Keratinocyte (primary cell): Measurements from ENCODE around the gene IL15RA.

Experiments
- CTCF ChIP-seq, 3 experiments: IDR thresholded peaks in 1 of 3; conservative IDR thresholded peaks in 1 of 3; optimal IDR thresholded peaks in 1 of 3; 2 replicates in 2 of 3; 3 replicates in 1 of 3; pipeline versions ENCODE3 to v1.5.1; 2011; ENCODE audit warnings: low read length in 3 of 3, mild to moderate bottlenecking in 3 of 3, moderate library complexity in 2 of 3, control low read depth in 1 of 3, inconsistent platforms in 1 of 3; ENCODE audit not compliant: insufficient read depth in 2 of 3; ENCODE audit errors: extremely low read depth in 1 of 3
- EZH2 ChIP-seq: IDR thresholded peaks from one replicate; pipeline ENCODE4 v1.6.1; 2012; ENCODE audit warnings: inconsistent platforms, mild to moderate bottlenecking, low read length, moderate library complexity

- TF ChIP-seq CTCF (optimal IDR thresholded peaks at IDR 0.05 in 1 of 3, IDR thresholded peaks at IDR 0.05 in 1 of 3, conservative IDR thresholded peaks at IDR 0.05 in 1 of 3; ENCODE audit: extremely low read depth in 1 of 3, insufficient read depth in 2 of 3, low read length in 3 of 3) (peak; percentile 55 to 73 (median 68)), EZH2 (no peak)
These were observed 37.0 kb upstream of the IL15RA start for GRCh38 chr10:6014241-6014761.
